Stomach (tissue), 4 donors: ENCODE results near the gene PPP1R2.

Experiments
- CTCF ChIP-seq, 7 experiments: fragments of 450-650 bp in 4 of 7; fragments of 200-600 bp in 3 of 7; sonication (generic) in 3 of 7; IDR thresholded peaks; one replicate each; pipeline ENCODE4 v1.5.1; 2016 to 2019; ENCODE audit warnings: antibody characterized with exemption in 7 of 7, control low read depth in 2 of 7, mild to moderate bottlenecking in 1 of 7
- POLR2A ChIP-seq, 4 donors: fragments of 450-650 bp; IDR thresholded peaks; one replicate each; pipeline ENCODE4 v1.6.1; 2016; ENCODE audit warnings: antibody characterized with exemption in 4 of 4, control low read depth in 2 of 4, mild to moderate bottlenecking in 1 of 4, moderate library complexity in 1 of 4
- POLR2AphosphoS5 ChIP-seq, 3 donors: sonication (generic); formaldehyde crosslinking; IDR thresholded peaks; one replicate each; pipeline ENCODE4 v1.6.1; 2016; ENCODE audit warnings: antibody characterized with exemption in 3 of 3

- TF ChIP-seq POLR2AphosphoS5 (IDR thresholded peaks at IDR 0.05) (no peak), CTCF (IDR thresholded peaks at IDR 0.05) (no peak), POLR2A (IDR thresholded peaks at IDR 0.05) (no peak)
Observed at GRCh38 chr3:195524171-195524896, 18.8 kb downstream of the PPP1R2 start.
